ENCODE results near the gene TMEM247.
"Not testable (repeated sequence)": the region's sequence is repeated elsewhere in the genome, so short reads cannot be mapped to it uniquely, and the experiment has no call there.

TMEM247 gene

DNA sequence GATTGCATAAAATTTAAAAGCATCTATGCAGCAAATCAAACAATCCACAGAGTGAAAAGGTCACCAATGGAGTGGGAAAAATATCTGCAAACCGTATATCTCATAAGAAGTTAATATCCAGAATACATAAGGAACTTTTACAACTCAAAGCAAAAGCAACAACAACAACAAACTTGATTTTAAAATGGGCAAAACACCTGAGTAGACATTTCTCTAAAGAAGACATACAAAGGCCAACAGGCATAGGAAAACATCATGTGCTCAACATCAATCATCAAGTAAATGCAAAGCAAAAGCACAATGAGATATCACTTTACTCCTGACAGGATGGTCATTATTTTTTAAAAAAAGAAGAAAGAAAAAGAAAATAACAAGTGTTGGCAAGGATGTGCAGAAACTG, 38.1 kb downstream of the TMEM247 start:
- no peak for DNase-seq

DNA sequence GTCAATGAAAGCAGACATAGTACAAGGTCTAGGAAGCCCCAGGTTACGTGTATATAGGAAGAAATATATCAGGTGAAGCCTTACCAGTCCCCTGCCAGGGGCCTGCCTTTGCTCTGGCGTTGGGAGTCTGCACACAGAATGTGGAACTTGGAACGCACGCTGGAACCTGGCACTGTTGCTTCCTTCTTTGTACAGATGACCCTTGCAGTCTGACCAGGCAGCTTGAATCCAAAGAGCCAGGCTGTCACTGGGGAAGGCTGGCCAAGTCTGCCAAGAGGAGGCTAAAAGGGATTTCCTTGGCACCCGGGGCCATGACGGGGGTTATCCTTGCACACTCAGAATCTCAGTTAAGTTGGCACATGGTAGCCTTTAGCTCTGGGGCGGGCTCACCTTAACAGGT, 39.5 kb downstream of the TMEM247 start:
- DNase-seq, result no peak

DNA sequence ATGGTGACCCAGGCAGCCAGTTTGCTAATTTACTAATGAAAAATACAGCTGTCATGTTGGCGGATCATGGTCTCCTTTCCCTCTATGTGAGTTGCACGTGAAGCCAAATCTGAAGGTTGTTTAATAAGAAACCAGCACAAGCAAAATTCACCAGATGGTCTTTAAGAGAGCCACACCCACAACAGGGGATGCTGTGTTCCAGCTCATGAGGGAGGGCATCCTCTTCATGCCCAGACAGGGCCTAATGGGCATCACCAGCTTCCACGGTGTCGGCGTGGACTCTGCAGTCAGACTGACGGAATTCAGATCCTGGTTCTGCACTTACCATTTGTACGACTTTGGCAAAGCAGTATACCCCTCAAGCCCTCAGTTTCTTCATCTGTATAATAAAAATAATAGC, 39.9 kb downstream of the TMEM247 start:
- DNase-seq, result no peak

DNA sequence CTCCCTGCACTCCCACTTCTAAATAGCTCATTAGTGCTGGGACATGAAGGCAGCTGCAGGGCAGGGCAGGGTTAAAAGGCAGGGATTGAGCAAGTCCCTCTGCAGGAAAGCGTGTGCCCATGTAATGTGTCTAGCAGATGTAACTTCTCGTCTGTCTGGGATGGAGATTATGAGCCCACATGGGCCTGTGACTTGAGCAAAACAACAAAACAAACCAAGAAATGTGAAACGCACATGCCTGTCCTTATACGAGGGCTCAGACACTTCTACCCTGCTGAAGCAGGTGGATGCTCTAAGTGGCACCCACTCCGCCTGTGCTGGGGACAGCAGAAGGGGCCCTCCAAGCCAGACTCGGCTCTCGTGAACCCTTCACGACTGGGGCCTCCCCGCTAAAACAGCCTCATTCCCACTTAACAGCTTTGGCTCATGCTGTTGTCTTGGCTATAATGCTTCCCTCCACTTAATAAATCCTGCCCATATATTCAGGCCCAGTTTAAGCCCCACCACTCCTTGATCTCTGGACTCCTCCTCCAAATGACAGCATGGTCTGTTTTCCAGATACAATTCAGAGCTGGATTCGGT, 40.9 kb downstream of the TMEM247 start:
- no peak for DNase-seq

DNA sequence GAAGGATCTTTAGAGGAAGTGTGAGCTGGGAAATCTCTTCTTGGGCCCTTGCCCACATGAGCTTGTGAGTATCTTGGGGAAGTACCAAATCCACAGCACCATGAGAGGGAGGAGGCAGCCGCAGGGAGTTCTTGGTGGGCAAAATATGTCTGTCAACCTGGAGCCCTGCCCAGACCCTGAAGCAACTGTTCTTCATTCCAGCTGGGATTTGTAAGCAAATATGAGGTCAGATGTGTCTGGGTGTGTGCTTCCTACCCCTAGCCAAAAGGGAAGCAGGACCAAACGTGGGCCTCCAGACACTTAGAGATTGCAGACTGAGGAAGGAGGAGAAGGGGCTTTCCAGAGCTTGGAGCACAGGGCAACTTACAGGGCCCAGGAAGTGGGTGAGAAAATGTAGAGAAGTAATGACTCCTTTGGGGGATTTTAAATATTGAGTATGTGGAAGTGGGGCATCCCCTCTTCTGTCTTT, 41.9 kb downstream of the TMEM247 start:
- DNase-seq, result no peak

DNA sequence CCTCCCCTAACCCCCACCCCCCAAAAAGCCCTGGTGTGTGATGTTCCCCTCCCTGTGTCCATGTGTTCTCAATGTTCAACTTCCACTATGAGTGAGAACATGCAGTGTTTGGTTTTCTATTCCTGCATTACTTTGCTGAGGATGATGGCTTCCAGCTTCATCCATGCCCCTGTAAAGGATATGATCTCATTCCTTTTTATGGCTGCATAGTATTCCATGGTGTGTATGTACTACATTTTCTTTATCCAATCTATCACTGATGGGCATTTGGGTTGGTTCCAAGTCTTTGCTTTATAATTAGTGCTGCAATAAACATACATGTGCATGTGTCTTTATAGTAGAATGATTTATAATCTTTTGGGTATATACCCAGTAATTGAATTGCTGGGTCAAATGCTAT, 43.0 kb downstream of the TMEM247 start:
- not testable (repeated sequence) for DNase-seq

DNA sequence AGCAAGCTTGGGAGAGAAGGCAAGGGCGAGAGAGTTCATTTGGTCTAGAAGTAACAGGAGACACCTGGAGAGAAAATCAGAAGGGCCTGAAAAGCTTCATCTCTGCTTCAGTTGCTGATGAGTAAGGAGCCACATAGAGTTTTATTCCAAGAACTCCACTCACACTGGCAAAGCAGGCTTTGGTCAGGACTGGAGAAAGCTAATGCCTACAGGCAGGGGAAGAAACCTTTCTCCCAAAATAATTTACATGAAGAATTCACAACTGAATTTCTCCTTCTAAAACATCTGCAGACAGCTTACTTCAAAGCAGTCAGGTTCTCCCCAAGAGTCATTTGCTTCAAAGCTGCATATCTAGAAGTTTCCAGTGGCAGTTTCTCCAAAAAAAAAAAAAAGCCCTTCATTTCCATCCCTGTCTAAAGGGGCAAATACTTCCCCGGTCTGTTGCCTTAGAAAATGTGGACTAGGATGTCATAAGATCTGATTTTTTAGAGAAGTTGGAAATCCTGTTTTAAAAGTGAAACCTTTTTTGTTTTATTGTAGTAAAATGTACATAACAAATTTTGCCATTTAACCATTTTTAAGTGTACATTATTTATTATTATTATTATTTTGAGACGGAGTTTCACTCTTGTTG, 46.3 kb downstream of the TMEM247 start:
- no peak for DNase-seq

DNA sequence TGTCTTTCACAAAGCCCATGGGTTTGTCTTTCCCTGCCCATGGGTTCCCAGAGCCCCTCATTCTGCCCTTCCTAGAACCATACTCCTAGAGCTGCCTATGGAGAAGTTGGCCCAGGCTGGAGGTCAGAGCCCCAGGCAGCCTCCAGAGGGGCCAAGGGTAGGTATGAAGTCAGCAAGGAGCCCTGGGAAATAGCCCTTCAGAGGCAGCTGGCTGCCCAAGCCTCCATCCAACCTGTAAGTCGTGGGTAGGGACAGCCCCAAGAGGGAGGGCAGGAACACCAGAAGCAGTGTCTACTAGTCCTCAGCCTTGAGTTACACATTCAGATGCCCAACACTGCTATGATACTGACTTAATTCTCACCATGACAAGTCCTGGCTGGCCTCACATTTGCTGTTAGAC, 49.5 kb downstream of the TMEM247 start:
- no peak for DNase-seq

DNA sequence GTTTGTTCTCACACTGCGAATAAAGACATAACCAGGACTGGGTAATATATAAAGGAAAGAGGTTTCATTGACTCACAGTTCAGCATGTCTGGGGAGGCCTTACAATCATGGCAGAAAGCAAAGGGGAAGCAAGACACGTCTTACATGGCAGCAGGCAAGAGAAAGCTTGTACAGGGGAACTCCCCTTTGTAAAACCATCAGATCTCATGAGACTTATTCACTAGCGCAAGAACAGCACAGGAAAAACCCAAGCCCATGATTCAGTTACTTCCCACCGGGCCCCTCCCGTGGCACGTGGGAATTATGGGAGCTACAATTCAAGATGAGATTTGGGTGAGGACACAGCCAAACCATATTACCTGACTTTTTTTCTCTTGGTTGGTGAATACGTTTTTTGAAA, 51.3 kb downstream of the TMEM247 start:
- no peak for DNase-seq

DNA sequence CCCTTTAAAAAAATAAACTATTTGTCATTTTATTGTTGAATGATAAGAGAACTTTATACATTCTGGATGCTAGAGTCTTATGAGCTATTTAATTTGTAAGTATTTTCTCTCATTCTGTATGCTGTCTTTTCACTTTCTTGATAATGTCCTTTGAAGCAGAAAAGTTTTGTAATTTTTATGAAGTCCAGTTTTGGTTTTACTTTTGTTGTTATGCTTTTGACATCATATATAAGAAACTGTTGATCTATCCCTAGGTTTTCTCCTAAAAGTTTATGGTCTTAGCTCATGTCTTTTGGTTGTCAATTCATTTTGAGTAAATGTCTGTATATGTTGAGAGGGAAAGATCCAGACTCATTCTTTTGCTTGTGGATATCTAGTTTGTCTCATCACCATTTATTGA, 52.5 kb downstream of the TMEM247 start:
- DNase-seq, result no peak

Data from NCI-H1417 (cell line).